IMR-90 (cell line): ENCODE data around the gene GFER. TPM values are rescaled to one million over a fixed set of nuclear protein-coding genes. Genes with fewer than 3 reads are reported as not detected.
A peak's percentile ranks its signal among the peaks of the same experiment; 100 is the strongest.

Source experiments
- ATAC-seq: fragments of 200-7000 bp; cut with Tn5 transposase; 2 replicates; pipeline ENCODE4 v1.9.1; 2020; ENCODE audit warnings: low read depth, mild to moderate bottlenecking, moderate library complexity
- BruUV-seq: library from RNA; stranded (reverse); fragments of 400-500 nt; replicated peaks from 2 replicates; lab custom pipeline; 2021; lab: Mats Ljungman, UMichigan
- CTCF ChIA-PET: fragments of 300-600 bp; formaldehyde crosslinking; extraction: SDS; loops from one replicate; lab custom pipeline; 2021; ENCODE audit warnings: antibody characterized with exemption; lab: Yijun Ruan, JAX
- POLR2A ChIA-PET: fragments of 300-600 bp; sonication (Branson Sonifier 250); formaldehyde crosslinking; loops from one replicate; lab custom pipeline; 2022; ENCODE audit warnings: antibody characterized with exemption; ENCODE audit not compliant: unreplicated experiment; lab: Charles Lee
- DNase-seq: peaks from one replicate; pipeline ENCODE4 v3.0.0; 2013
- H2AFZ ChIP-seq: replicated peaks from 2 replicates; pipeline ENCODE3; 2013; ENCODE audit warnings: low read length, mild to moderate bottlenecking; ENCODE audit not compliant: poor library complexity
- H2AK5ac ChIP-seq: 2 replicates; pipeline ENCODE4 v1.6.1; 2013; ENCODE audit warnings: low read depth, low read length, inconsistent platforms
- H2AK9ac ChIP-seq: replicated peaks from 2 replicates; pipeline ENCODE3; 2013; ENCODE audit warnings: mild to moderate bottlenecking, low read depth, low read length, moderate library complexity; ENCODE audit not compliant: poor library complexity
- H2BK120ac ChIP-seq: 2 replicates; pipeline ENCODE4 v1.6.1; 2013; ENCODE audit warnings: low read depth, low read length, inconsistent platforms
- H2BK15ac ChIP-seq: 3 replicates; pipeline ENCODE4 v1.6.1; 2013; ENCODE audit warnings: low read depth, low read length, inconsistent platforms
- H2BK20ac ChIP-seq: 2 replicates; pipeline ENCODE4 v1.6.1; 2013; ENCODE audit warnings: low read depth, mild to moderate bottlenecking, inconsistent platforms, low read length, moderate library complexity
- H2BK5ac ChIP-seq: 2 replicates; pipeline ENCODE4 v1.6.1; 2013; ENCODE audit warnings: mild to moderate bottlenecking, low read depth, low read length, inconsistent platforms; ENCODE audit not compliant: poor library complexity, severe bottlenecking
- H3K14ac ChIP-seq: replicated peaks from 2 replicates; pipeline ENCODE4 v1.6.1; 2013; ENCODE audit warnings: low read depth, low read length, inconsistent platforms
- H3K18ac ChIP-seq: 2 replicates; pipeline ENCODE4 v1.6.1; 2013; ENCODE audit warnings: low read depth, low read length, control low read depth
- H3K23ac ChIP-seq: 2 replicates; pipeline ENCODE4 v1.6.1; 2013; ENCODE audit warnings: low read depth, low read length, inconsistent platforms
- H3K27ac ChIP-seq: 2 replicates; pipeline ENCODE4 v1.5.1; 2013; ENCODE audit warnings: mild to moderate bottlenecking, control low read depth, low read length; ENCODE audit not compliant: insufficient read depth
- H3K27me3 ChIP-seq: 2 replicates; pipeline ENCODE4 v1.6.1; 2013; ENCODE audit warnings: low read length; ENCODE audit not compliant: control insufficient read depth, insufficient read depth
- H3K36me3 ChIP-seq: 2 replicates; pipeline ENCODE4 v1.6.1; 2013; ENCODE audit warnings: low read length, mixed read lengths; ENCODE audit not compliant: control insufficient read depth, insufficient read depth
- H3K4ac ChIP-seq: 2 replicates; pipeline ENCODE4 v1.6.1; 2013; ENCODE audit warnings: low read depth, low read length, inconsistent platforms
- H3K4me1 ChIP-seq: 2 replicates; pipeline ENCODE4 v1.6.1; 2013; ENCODE audit warnings: low read length, mixed read lengths; ENCODE audit not compliant: control insufficient read depth, insufficient read depth
- H3K4me2 ChIP-seq: 2 replicates; pipeline ENCODE4 v1.6.1; 2013; ENCODE audit warnings: low read depth, mild to moderate bottlenecking, control low read depth, low read length, moderate library complexity
- H3K4me3 ChIP-seq: 2 replicates; pipeline ENCODE4 v1.5.1; 2013; ENCODE audit warnings: low read depth, mild to moderate bottlenecking, control low read depth, low read length, moderate library complexity; ENCODE audit not compliant: insufficient read depth
- H3K56ac ChIP-seq: 2 replicates; pipeline ENCODE4 v1.6.1; 2013; ENCODE audit warnings: low read length, inconsistent platforms; ENCODE audit not compliant: insufficient read depth; ENCODE audit errors: extremely low read depth
- H3K79me1 ChIP-seq, 2 experiments: 2 replicates each; pipeline ENCODE4 v1.6.1; 2013; ENCODE audit warnings: low read length in 2 of 2, inconsistent platforms in 1 of 2, low read depth in 1 of 2
- H3K9ac ChIP-seq: 2 replicates; pipeline ENCODE4 v1.6.1; 2013; ENCODE audit warnings: low read depth, low read length, control low read depth
- H3K9me1 ChIP-seq: 2 replicates; pipeline ENCODE4 v1.6.1; 2013; ENCODE audit warnings: low read length, inconsistent platforms; ENCODE audit not compliant: insufficient read depth
- H3K9me3 ChIP-seq: 2 replicates; pipeline ENCODE4 v1.6.1; 2013; ENCODE audit warnings: low read length; ENCODE audit not compliant: control insufficient read depth, insufficient read depth
- H4K20me1 ChIP-seq: 2 replicates; pipeline ENCODE4 v1.6.1; 2013; ENCODE audit warnings: low read length, inconsistent platforms; ENCODE audit not compliant: insufficient read depth
- H4K5ac ChIP-seq: 2 replicates; pipeline ENCODE4 v1.6.1; 2013; ENCODE audit warnings: mild to moderate bottlenecking, low read depth, low read length, control low read depth
- H4K8ac ChIP-seq, 2 experiments: 2 replicates each; pipeline ENCODE4 v1.6.1; 2013; ENCODE audit warnings: low read depth in 2 of 2, low read length in 2 of 2, control low read depth in 1 of 2, inconsistent platforms in 1 of 2
- H4K91ac ChIP-seq: 2 replicates; pipeline ENCODE4 v1.6.1; 2013; ENCODE audit warnings: low read depth, low read length, inconsistent platforms; ENCODE audit not compliant: insufficient read depth
- MAFK ChIP-seq: IDR thresholded peaks from 2 replicates; pipeline ENCODE4 v1.6.1; 2012; ENCODE audit warnings: low read depth, low read length, improper control_type of control experiment
- MXI1 ChIP-seq: IDR thresholded peaks from 2 replicates; pipeline ENCODE4 v1.6.1; 2012; ENCODE audit warnings: low read depth, mild to moderate bottlenecking, low read length, moderate library complexity, borderline replicate concordance
- POLR2A ChIP-seq: IDR thresholded peaks from 2 replicates; pipeline ENCODE4 v1.6.1; 2012; ENCODE audit warnings: mild to moderate bottlenecking, low read depth, low read length
- SMC3 ChIP-seq: fragments of 150-350 bp; IDR thresholded peaks from 2 replicates; pipeline ENCODE4 v1.6.1; 2016; ENCODE audit warnings: low read depth, mild to moderate bottlenecking, antibody characterized with exemption, low read length, moderate library complexity
- WGBS, 2 experiments: methylation state at CpG; one replicate each; pipeline versions ENCODE4 v1.1.5 to v1.1.7; 2013; ENCODE audit warnings: missing lambda C conversion rate in 2 of 2; ENCODE audit not compliant: insufficient read length in 1 of 2; ENCODE audit errors: extremely low coverage in 2 of 2; 5-methylcytosine and 5-hydroxymethylcytosine counted together
- dilution Hi-C: fragments of 300-500 bp; cut with HindIII; formaldehyde crosslinking; loops from one replicate; pipeline ENCODE4 v1.14.3; 2018; ENCODE audit warnings: low sequenced_read_pairs; ENCODE audit not compliant: unreplicated experiment
- in situ Hi-C: fragments of 300-500 bp; cut with MboI; formaldehyde crosslinking; loops from 3 replicates; pipeline ENCODE4 v1.14.3; 2019; ENCODE audit warnings: low sequenced_read_pairs, inconsistent platforms, mixed read lengths
- intact Hi-C: fragments of 100-400 bp; cut with micrococcal nuclease; formaldehyde crosslinking; loops from 2 replicates; pipeline ENCODE4 v1.10.0; 2022
- polyA plus RNA-seq, 3 experiments: library from polyadenylated mRNA; depleted of rRNA; stranded (reverse); fragments of >200 nt; gene quantifications; 2 replicates each; pipeline ENCODE4 v1.2.3, GENCODE V29; 2012; ENCODE audit warnings: low replicate concordance in 1 of 3
- total RNA-seq: library from RNA; depleted of rRNA; stranded (reverse); fragments of >200 nt; gene quantifications from 2 replicates; pipeline ENCODE4 v1.2.3, GENCODE V29; 2012
- TF ChIP-seq, protein P1 (sequence below): fragments of 150-350 bp; IDR thresholded peaks from 2 replicates; pipeline ENCODE4 v1.6.1; 2017; ENCODE audit warnings: mild to moderate bottlenecking, antibody characterized with exemption, low read length, low read depth

The GFER gene
- total and polyA plus RNA-seq, 2 of the 4 experiments (the other 2 are of a cell fraction): 6.8 to 19.8 TPM

DNA sequence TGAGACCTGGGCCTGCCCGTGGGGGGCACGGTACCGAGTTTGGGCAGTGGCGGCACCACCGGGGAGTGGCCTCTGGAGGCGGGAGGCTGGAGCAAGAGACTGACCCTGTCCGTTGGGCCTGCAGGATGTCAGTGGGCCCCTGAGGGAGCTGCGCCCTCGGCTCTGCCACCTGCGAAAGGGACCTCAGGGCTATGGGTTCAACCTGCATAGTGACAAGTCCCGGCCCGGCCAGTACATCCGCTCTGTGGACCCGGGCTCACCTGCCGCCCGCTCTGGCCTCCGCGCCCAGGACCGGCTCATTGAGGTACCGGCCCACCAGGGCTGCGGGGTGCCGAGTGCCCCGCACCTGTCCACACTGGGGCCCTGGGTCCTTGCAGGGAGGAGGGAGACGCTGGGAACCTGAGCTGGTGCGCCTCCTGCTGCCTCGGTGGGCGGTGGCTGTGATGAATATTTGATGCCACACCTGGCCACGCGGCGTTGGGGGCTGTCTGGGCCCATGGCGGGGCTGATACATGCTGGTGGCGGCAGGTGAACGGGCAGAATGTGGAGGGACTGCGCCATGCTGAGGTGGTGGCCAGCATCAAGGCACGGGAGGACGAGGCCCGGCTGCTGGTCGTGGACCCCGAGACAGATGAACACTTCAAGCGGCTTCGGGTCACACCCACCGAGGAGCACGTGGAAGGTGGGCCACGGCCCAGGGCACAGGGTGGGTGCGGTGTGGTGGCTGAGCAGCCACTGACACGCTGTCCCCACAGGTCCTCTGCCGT, 52.4 kb downstream of the GFER start:
- H3K18ac ChIP-seq: peak overlapping the region; percentile 93
- H3K9me1 ChIP-seq: peaks cover 19% of the 10 kb centered on the region
- intact Hi-C loops (no loop called here), dilution Hi-C loops (no loop called here), in situ Hi-C loops (no loop called here)
- H2AFZ ChIP-seq: peak overlapping the region; percentile 59
- peak overlapping the region; percentile 86 for H2AK5ac ChIP-seq
- peak overlapping the region; percentile 71 for H2BK20ac ChIP-seq
- peak overlapping the region; percentile 75 for H3K9ac ChIP-seq
- BruUV-seq: no TSS peak
- H3K56ac ChIP-seq: 0 out of 2 replicates have a peak overlapping the region, but pooled peaks have one; percentile 47
- H4K20me1 ChIP-seq: no peaks in the 10 kb centered on the region
- peak overlapping the region; percentile 78 for H3K23ac ChIP-seq
- H3K79me1 ChIP-seq: peaks cover 19 to 68% of the 10 kb centered on the region in 2 experiments; a peak in 3 of 4 replicates
- CTCF ChIA-PET: interaction anchor here (1.0 kb wide), 1 partner anchor 14 kb away, joined by 3 read pairs; no protein-coding TSS in a partner anchor
- H2BK120ac ChIP-seq: peak overlapping the region; percentile 94
- POLR2A ChIA-PET: no interaction called here
- DNase-seq (no peak), ATAC-seq (no peak)
- no peak overlapping the region for H3K4me3 ChIP-seq
- WGBS, 2 experiments: 90% methylated on average over 35 of the region's 47 CpGs; no CpG with 5 or more reads in 1 of the 2 experiments
- peak overlapping the region; percentile 90 to 92 for H4K8ac ChIP-seq
- peak overlapping the region; percentile 97 for H4K5ac ChIP-seq
- H3K27me3 ChIP-seq: no peaks in the 10 kb centered on the region
- peak overlapping the region; percentile 84; the same call in 2 of the 3 replicates for H2BK15ac ChIP-seq
- H3K14ac ChIP-seq: peak overlapping the region; percentile 56
- peaks cover 74% of the 10 kb centered on the region for H3K4me1 ChIP-seq
- peak overlapping the region; percentile 98 for H2AK9ac ChIP-seq
- TF ChIP-seq, protein P1, sequence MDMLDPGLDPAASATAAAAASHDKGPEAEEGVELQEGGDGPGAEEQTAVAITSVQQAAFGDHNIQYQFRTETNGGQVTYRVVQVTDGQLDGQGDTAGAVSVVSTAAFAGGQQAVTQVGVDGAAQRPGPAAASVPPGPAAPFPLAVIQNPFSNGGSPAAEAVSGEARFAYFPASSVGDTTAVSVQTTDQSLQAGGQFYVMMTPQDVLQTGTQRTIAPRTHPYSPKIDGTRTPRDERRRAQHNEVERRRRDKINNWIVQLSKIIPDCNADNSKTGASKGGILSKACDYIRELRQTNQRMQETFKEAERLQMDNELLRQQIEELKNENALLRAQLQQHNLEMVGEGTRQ: no peak
- TF ChIP-seq MAFK (no peak), SMC3 (no peak), POLR2A (peak; percentile 36; the same call in 1 of the 2 replicates), MXI1 (no peak)
- peak overlapping the region; percentile 100 for H3K27ac ChIP-seq
- H3K9me3 ChIP-seq: no peaks in the 10 kb centered on the region
- H4K91ac ChIP-seq: peak overlapping the region; percentile 97
- peak overlapping the region; percentile 98 for H2BK5ac ChIP-seq
- peak overlapping the region; percentile 92 for H3K4ac ChIP-seq
- H3K4me2 ChIP-seq: peak overlapping the region; percentile 70
- peaks cover 32% of the 10 kb centered on the region for H3K36me3 ChIP-seq
